ENCODE data around the gene EHD4.

Gene EHD4

GRCh38 chr15:41919201-41919820 is 53.0 kb downstream of the EHD4 start:
- Histone ChIP-seq H3K36me3 (ENCODE audit: control insufficient read depth, low read depth, low read length) (peaks cover 13% of the 10 kb centered on the region), H3K4me1 (ENCODE audit: control insufficient read depth, low read depth, low read length) (no peaks in the 10 kb centered on the region), H3K27ac (ENCODE audit: low read length) (no peak overlapping the region)

GRCh38 chr15:41918506-41919126 is 53.7 kb downstream of the EHD4 start:
- H3K36me3 ChIP-seq (ENCODE audit: control insufficient read depth, low read depth, low read length), result peaks cover 13% of the 10 kb centered on the region
- no peaks in the 10 kb centered on the region for H3K4me1 ChIP-seq (ENCODE audit: control insufficient read depth, low read depth, low read length)
- no peak overlapping the region for H3K4me3 ChIP-seq (ENCODE audit: low read length)

More at GRCh38 chr15:41919201-41919820, 53.0 kb downstream of the EHD4 start:
- H3K4me3 ChIP-seq (ENCODE audit: low read length), result no peak overlapping the region
- no peak overlapping the region for H3K9ac ChIP-seq (ENCODE audit: low read length)
- no peaks in the 10 kb centered on the region for H3K9me3 ChIP-seq (ENCODE audit: control insufficient read depth, low read depth, low read length)
- H3K27me3 ChIP-seq (ENCODE audit: control insufficient read depth, insufficient read depth, low read length), result no peaks in the 10 kb centered on the region

DNA sequence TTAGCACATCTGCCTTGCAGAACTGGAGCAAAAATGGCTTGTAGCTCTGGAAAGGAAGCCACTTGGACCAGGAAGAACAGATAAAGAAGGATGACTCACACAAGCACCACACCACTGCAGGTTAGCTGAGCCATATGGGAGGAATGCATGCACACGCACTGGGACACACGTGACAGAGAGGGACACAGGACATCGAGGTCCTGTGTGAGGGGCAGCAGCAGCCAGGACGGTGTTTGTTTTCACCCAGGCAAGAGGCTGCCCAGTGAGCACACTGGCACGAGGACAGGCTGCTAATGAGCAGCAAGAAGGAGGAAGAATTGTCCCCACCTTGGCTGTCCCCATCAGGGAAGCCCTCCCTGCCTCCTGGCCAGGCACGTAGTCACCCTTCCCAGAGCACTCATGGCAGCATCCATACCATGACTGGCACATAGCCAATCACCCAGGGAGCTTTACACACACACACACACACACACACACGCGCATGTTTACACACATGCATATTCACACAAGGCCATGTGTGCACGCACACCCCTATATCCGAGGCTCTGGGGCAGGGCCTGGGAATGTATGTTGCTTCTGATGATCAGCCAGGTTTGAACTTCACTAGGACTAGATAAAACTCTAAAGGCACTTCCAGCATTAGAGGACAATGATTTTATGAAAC is 54.5 kb downstream of the EHD4 start:
- Histone ChIP-seq H3K36me3 (ENCODE audit: control insufficient read depth, low read depth, low read length) (peaks cover 13% of the 10 kb centered on the region), H3K4me3 (ENCODE audit: low read length) (no peak overlapping the region), H3K27me3 (ENCODE audit: control insufficient read depth, insufficient read depth, low read length) (no peaks in the 10 kb centered on the region)

More at GRCh38 chr15:41918506-41919126, 53.7 kb downstream of the EHD4 start:
- Histone ChIP-seq H3K9ac (ENCODE audit: low read length) (no peak overlapping the region), H3K27ac (ENCODE audit: low read length) (no peak overlapping the region), H3K27me3 (ENCODE audit: control insufficient read depth, insufficient read depth, low read length) (no peaks in the 10 kb centered on the region), H3K9me3 (ENCODE audit: control insufficient read depth, low read depth, low read length) (no peaks in the 10 kb centered on the region)

DNA sequence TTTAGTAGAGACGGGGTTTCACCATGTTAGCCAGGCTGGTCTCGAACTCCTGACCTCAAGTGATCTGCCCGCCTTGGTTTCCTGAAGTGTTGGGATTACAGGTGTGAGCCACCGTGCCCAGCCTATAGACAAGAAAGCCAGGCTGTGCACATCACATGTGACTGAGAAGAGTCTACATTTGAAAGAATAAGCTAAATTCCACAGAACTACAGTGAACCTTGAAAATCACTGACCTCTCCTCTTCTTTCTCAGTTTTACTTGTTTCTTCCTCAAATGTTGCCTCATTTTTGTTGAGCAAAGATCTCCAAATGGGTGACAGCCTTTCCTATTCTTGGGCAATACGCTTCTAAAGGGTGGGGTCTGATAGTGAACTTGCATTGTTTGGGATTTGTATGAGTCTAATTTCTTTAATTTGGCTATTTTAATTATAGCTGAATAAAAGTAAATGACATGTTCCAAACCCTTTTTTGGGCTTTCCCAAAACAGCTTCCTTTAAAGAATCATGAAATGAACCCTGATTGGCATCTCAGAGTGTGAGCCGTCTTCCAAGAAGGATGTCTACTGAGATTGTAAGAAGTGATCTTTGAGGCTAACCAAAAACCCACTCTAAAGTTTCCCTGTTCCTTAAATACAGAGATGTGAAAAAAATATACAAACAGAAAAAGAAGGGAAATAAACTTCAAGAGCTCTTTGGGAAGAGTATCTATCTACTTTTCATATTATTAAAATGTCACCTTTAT is 56.9 kb downstream of the EHD4 start:
- peaks cover 13% of the 10 kb centered on the region for H3K36me3 ChIP-seq (ENCODE audit: control insufficient read depth, low read depth, low read length)
- H3K9me3 ChIP-seq (ENCODE audit: control insufficient read depth, low read depth, low read length), result no peaks in the 10 kb centered on the region
- no peaks in the 10 kb centered on the region for H3K27me3 ChIP-seq (ENCODE audit: control insufficient read depth, insufficient read depth, low read length)

More for the DNA sequence above, 54.5 kb downstream of the EHD4 start:
- H3K9me3 ChIP-seq (ENCODE audit: control insufficient read depth, low read depth, low read length), result no peaks in the 10 kb centered on the region
- no peak overlapping the region for H3K9ac ChIP-seq (ENCODE audit: low read length)
- no peak overlapping the region for H3K27ac ChIP-seq (ENCODE audit: low read length)
- H3K4me1 ChIP-seq (ENCODE audit: control insufficient read depth, low read depth, low read length), result no peaks in the 10 kb centered on the region

GRCh38 chr15:41914411-41914810 is 57.9 kb downstream of the EHD4 start:
- H3K4me3 ChIP-seq (ENCODE audit: low read length), result no peak overlapping the region
- H3K4me1 ChIP-seq (ENCODE audit: control insufficient read depth, low read depth, low read length), result no peaks in the 10 kb centered on the region
- no peak overlapping the region for H3K9ac ChIP-seq (ENCODE audit: low read length)
- no peak overlapping the region for H3K27ac ChIP-seq (ENCODE audit: low read length)
- peaks cover 18% of the 10 kb centered on the region for H3K36me3 ChIP-seq (ENCODE audit: control insufficient read depth, low read depth, low read length)
- H3K9me3 ChIP-seq (ENCODE audit: control insufficient read depth, low read depth, low read length), result no peaks in the 10 kb centered on the region
- no peaks in the 10 kb centered on the region for H3K27me3 ChIP-seq (ENCODE audit: control insufficient read depth, insufficient read depth, low read length)

More for the DNA sequence above, 56.9 kb downstream of the EHD4 start:
- Histone ChIP-seq H3K9ac (ENCODE audit: low read length) (no peak overlapping the region), H3K4me3 (ENCODE audit: low read length) (no peak overlapping the region), H3K27ac (ENCODE audit: low read length) (no peak overlapping the region), H3K4me1 (ENCODE audit: control insufficient read depth, low read depth, low read length) (no peaks in the 10 kb centered on the region)

DNA sequence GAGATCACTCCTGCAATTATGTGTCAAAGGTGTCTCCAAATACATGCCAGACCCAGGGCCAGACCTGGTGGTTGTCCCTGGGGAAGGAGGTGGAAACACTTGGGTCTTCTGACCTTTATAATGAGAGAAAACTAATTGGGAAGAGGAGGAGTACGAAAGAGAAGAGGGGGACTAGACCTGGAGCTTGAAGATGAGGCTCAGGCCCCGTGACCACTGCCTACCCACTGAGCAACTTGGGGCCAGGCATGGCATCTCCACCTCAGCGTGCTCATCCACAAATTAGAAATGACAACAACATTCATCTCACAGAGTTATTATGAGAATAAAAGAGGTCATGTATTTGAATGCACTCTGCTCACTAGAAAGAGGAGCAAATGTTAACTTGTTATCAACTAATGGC is 59.1 kb downstream of the EHD4 start:
- Histone ChIP-seq H3K9ac (ENCODE audit: low read length) (no peak overlapping the region), H3K9me3 (ENCODE audit: control insufficient read depth, low read depth, low read length) (no peaks in the 10 kb centered on the region), H3K36me3 (ENCODE audit: control insufficient read depth, low read depth, low read length) (peaks cover 17% of the 10 kb centered on the region), H3K4me1 (ENCODE audit: control insufficient read depth, low read depth, low read length) (no peaks in the 10 kb centered on the region), H3K27me3 (ENCODE audit: control insufficient read depth, insufficient read depth, low read length) (no peaks in the 10 kb centered on the region), H3K27ac (ENCODE audit: low read length) (no peak overlapping the region), H3K4me3 (ENCODE audit: low read length) (no peak overlapping the region)

GRCh38 chr15:41911691-41912345 is 60.5 kb downstream of the EHD4 start:
- no peak overlapping the region for H3K27ac ChIP-seq (ENCODE audit: low read length)
- no peak overlapping the region for H3K4me3 ChIP-seq (ENCODE audit: low read length)
- H3K4me1 ChIP-seq (ENCODE audit: control insufficient read depth, low read depth, low read length), result no peaks in the 10 kb centered on the region
- no peaks in the 10 kb centered on the region for H3K9me3 ChIP-seq (ENCODE audit: control insufficient read depth, low read depth, low read length)
- peaks cover 15% of the 10 kb centered on the region for H3K36me3 ChIP-seq (ENCODE audit: control insufficient read depth, low read depth, low read length)
- H3K9ac ChIP-seq (ENCODE audit: low read length), result no peak overlapping the region
- H3K27me3 ChIP-seq (ENCODE audit: control insufficient read depth, insufficient read depth, low read length), result no peaks in the 10 kb centered on the region

DNA sequence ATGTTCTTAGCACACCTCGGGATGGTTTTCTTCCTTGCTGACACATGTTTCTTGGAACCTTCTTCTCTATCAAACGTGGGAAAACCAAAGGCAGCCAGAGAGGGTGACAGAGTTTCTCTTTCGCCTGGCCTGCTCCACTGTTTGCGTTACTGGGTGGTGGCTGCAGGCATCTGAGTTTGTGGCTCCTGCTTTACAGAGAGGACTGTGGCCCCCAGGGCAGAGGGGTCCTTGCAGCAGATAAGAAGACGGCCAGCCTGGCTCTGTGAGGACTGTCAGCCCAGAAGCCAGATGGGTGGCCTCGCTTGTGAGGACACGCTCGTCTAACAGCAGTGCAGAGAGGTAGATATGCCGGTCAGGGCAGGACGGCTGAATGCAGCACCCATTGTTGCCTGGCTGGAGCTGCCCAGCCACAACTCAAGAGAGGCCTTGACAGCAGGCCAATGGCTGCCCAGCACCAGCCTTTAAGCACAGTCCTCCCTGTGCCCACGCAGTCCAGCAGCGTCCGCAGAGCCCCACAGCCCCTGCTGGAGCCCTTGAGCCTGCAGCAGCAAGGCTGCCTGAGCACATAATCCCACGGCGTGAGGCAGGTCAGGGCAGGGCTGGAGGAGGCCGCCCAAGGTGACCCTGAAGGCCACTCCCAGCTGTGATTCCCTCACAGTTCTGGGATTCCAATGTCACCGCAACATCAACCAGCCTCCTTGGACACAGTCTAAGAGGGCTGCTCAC is 63.5 kb downstream of the EHD4 start:
- Histone ChIP-seq H3K4me3 (ENCODE audit: low read length) (no peak overlapping the region), H3K27ac (ENCODE audit: low read length) (no peak overlapping the region), H3K27me3 (ENCODE audit: control insufficient read depth, insufficient read depth, low read length) (no peaks in the 10 kb centered on the region), H3K4me1 (ENCODE audit: control insufficient read depth, low read depth, low read length) (no peaks in the 10 kb centered on the region), H3K36me3 (ENCODE audit: control insufficient read depth, low read depth, low read length) (peaks cover 15% of the 10 kb centered on the region), H3K9ac (ENCODE audit: low read length) (no peak overlapping the region), H3K9me3 (ENCODE audit: control insufficient read depth, low read depth, low read length) (no peaks in the 10 kb centered on the region)

DNA sequence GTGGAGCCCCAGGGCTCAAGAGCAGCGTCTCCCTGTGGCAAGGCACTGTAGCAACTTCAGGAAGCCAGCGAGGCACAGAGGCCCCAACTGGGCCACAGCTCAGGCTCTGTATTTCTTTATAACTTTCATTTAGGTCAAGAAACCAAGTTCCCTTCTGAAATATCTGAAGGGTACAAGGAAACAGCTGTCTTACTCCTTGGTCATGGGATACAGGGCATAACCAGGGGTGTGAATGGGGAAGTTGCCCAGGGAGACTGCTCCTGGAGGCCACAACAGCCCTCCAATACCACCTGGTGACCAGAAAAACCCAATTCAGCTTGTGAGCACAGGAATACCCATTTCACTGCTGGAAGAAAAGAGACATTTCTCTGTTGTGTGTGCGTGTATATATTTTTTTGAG is 65.2 kb downstream of the EHD4 start:
- Histone ChIP-seq H3K9me3 (ENCODE audit: control insufficient read depth, low read depth, low read length) (no peaks in the 10 kb centered on the region), H3K27ac (ENCODE audit: low read length) (no peak overlapping the region), H3K4me3 (ENCODE audit: low read length) (no peak overlapping the region), H3K4me1 (ENCODE audit: control insufficient read depth, low read depth, low read length) (no peaks in the 10 kb centered on the region), H3K9ac (ENCODE audit: low read length) (no peak overlapping the region), H3K27me3 (ENCODE audit: control insufficient read depth, insufficient read depth, low read length) (no peaks in the 10 kb centered on the region), H3K36me3 (ENCODE audit: control insufficient read depth, low read depth, low read length) (peaks cover 17% of the 10 kb centered on the region)

GRCh38 chr15:41906608-41907007 is 65.7 kb downstream of the EHD4 start:
- peaks cover 17% of the 10 kb centered on the region for H3K36me3 ChIP-seq (ENCODE audit: control insufficient read depth, low read depth, low read length)
- H3K27ac ChIP-seq (ENCODE audit: low read length), result no peak overlapping the region
- H3K27me3 ChIP-seq (ENCODE audit: control insufficient read depth, insufficient read depth, low read length), result no peaks in the 10 kb centered on the region
- no peak overlapping the region for H3K9ac ChIP-seq (ENCODE audit: low read length)
- H3K9me3 ChIP-seq (ENCODE audit: control insufficient read depth, low read depth, low read length), result no peaks in the 10 kb centered on the region
- no peaks in the 10 kb centered on the region for H3K4me1 ChIP-seq (ENCODE audit: control insufficient read depth, low read depth, low read length)
- H3K4me3 ChIP-seq (ENCODE audit: low read length), result no peak overlapping the region

All from iPS-18a (cell line).